Measurements from ENCODE around the gene MYH13. TPM values are rescaled to one million over a fixed set of nuclear protein-coding genes. Genes with fewer than 3 reads are reported as not detected.

The MYH13 gene
- total RNA-seq, 6 experiments from 2014 or later: not detected

DNA sequence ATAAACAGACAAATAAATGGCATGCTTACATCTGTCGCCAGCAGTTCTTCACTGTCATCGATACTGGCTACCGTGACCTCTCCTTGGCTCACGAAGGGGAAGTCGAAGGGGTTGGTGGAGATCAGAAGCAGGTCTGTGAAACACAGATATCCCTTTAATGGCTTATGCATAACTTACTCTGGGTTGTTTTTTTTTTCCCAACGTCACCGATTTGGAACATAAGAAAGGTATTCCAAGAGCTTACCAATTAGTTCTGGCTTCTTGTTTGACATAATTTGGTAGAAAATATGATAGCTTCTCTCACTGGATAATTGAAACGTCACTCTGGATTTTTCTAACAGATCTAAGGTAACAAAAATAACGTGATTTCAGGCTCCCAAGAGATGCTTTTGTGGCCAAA is 18.2 kb downstream of the MYH13 start:
- TF ChIP-seq, protein P1, sequence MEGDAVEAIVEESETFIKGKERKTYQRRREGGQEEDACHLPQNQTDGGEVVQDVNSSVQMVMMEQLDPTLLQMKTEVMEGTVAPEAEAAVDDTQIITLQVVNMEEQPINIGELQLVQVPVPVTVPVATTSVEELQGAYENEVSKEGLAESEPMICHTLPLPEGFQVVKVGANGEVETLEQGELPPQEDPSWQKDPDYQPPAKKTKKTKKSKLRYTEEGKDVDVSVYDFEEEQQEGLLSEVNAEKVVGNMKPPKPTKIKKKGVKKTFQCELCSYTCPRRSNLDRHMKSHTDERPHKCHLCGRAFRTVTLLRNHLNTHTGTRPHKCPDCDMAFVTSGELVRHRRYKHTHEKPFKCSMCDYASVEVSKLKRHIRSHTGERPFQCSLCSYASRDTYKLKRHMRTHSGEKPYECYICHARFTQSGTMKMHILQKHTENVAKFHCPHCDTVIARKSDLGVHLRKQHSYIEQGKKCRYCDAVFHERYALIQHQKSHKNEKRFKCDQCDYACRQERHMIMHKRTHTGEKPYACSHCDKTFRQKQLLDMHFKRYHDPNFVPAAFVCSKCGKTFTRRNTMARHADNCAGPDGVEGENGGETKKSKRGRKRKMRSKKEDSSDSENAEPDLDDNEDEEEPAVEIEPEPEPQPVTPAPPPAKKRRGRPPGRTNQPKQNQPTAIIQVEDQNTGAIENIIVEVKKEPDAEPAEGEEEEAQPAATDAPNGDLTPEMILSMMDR (IDR thresholded peaks at IDR 0.05): no peak
- Mint-ChIP-seq H3K36me3 (ENCODE audit: low read depth) (no peaks in the 10 kb centered on the region), H3K4me3 (no peak overlapping the region), H3K4me1 (ENCODE audit: low read depth) (no peaks in the 10 kb centered on the region), H3K27ac (no peak overlapping the region), H3K9me3 (peaks cover 15% of the 10 kb centered on the region), H3K27me3 (ENCODE audit: insufficient read depth) (peaks cover 4% of the 10 kb centered on the region; the same call in 1 of the 2 replicates)
- no peak for DNase-seq

DNA sequence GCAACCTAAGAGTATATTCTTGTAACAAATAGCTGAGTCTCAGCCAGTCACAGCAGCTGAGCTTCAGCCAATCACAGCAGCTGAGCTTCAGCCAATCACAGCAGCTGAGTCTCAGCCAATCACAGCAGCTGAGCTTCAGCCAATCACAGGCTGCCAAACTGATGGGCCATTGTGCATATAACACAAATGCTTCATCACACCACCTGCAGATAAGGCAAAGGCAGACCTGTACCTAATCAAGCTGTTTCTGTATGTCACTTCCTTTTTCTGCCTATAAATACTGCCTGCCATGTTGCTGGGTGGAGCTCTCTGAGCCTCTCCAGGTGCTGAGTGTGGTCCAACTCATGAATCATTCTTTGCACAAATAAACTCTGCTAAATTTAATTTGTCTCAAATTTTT is 19.9 kb downstream of the MYH13 start:
- TF ChIP-seq, protein P1 (IDR thresholded peaks at IDR 0.05): no peak
- Mint-ChIP-seq H3K4me1 (ENCODE audit: low read depth) (no peaks in the 10 kb centered on the region), H3K36me3 (ENCODE audit: low read depth) (no peaks in the 10 kb centered on the region), H3K4me3 (no peak overlapping the region), H3K27me3 (ENCODE audit: insufficient read depth) (peaks cover 2% of the 10 kb centered on the region; the same call in 1 of the 2 replicates), H3K27ac (no peak overlapping the region), H3K9me3 (peaks cover 16% of the 10 kb centered on the region)
- no peak for DNase-seq

DNA sequence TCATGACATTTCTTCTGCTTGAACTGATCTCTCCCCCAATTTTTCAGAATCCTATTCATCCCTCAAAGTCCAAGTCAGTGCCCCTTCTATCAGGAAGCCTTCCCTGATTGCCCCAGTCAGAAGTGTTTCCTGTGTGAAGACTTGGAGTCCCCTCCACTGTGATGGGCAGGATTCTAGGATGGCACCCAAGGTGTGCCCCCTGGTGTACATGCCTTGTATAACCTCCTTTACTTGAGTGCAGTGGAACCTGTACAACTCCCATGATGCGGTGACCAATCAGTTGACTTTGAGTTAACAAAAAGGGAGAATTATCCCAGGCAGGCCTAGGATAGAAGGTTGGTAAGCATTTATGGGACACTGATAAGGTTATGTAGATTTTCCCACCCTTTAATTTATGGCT is 23.4 kb downstream of the MYH13 start:
- H3K36me3 Mint-ChIP-seq (ENCODE audit: low read depth): no peaks in the 10 kb centered on the region
- peaks cover 2% of the 10 kb centered on the region for H3K27me3 Mint-ChIP-seq (ENCODE audit: insufficient read depth)
- DNase-seq: no peak
- no peak overlapping the region for H3K4me3 Mint-ChIP-seq
- no peak overlapping the region for H3K27ac Mint-ChIP-seq
- H3K9me3 Mint-ChIP-seq: peaks cover 15% of the 10 kb centered on the region
- TF ChIP-seq, protein P1 (IDR thresholded peaks at IDR 0.05): peak; percentile 33; the same call in 1 of the 2 replicates
- no peaks in the 10 kb centered on the region for H3K4me1 Mint-ChIP-seq (ENCODE audit: low read depth)

DNA sequence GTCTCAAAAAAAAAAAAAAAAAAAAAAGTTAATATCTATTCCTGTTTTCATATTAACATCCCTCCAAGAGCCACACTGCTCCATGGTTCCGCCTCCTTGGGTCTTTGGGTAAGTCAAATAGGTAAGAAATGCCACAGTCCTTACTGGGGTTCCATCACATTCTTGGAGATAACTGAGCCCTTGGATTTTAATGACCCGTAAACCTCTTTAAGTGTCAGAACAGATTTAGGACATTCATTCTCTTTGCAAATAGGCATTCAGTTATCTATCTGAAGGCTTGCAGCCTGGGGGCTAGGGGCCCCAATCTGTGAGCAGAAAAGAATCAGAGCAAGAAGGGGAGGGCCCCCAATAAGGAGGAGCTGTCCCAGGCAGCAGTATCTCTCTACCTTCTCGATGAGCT is 28.0 kb downstream of the MYH13 start:
- H3K27me3 Mint-ChIP-seq (ENCODE audit: insufficient read depth): peaks cover 17% of the 10 kb centered on the region
- H3K36me3 Mint-ChIP-seq (ENCODE audit: low read depth): no peaks in the 10 kb centered on the region
- no peak for DNase-seq
- H3K9me3 Mint-ChIP-seq: peaks cover 4% of the 10 kb centered on the region; the same call in 1 of the 2 replicates
- H3K4me3 Mint-ChIP-seq: no peak overlapping the region
- H3K27ac Mint-ChIP-seq: no peak overlapping the region
- no peaks in the 10 kb centered on the region for H3K4me1 Mint-ChIP-seq (ENCODE audit: low read depth)
- TF ChIP-seq, protein P1 (IDR thresholded peaks at IDR 0.05): no peak

DNA sequence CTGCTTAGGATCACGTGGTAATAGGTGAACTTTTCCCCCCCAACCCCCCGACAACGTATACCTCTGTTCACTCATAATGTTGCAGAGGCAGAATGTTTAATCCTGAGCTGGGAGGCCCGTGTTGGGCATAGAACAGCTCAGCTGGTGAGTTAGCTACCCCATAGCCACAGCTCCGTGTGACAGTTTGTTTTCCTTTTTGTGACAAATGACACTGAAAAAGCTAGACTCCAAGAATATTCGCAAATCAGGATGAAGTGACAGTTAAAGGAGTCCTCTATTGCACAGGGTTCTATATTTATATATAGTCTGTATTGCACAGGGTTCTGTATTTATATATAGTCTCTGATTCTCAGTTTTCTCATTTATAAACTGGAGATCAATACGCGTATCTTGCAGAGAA is 33.8 kb downstream of the MYH13 start:
- Mint-ChIP-seq H3K27me3 (ENCODE audit: insufficient read depth) (peaks cover 18% of the 10 kb centered on the region), H3K9me3 (no peaks in the 10 kb centered on the region; the same call in 1 of the 2 replicates), H3K27ac (no peak overlapping the region), H3K4me1 (ENCODE audit: low read depth) (no peaks in the 10 kb centered on the region), H3K36me3 (ENCODE audit: low read depth) (no peaks in the 10 kb centered on the region), H3K4me3 (no peak overlapping the region)
- TF ChIP-seq, protein P1 (IDR thresholded peaks at IDR 0.05): no peak
- no peak for DNase-seq

DNA sequence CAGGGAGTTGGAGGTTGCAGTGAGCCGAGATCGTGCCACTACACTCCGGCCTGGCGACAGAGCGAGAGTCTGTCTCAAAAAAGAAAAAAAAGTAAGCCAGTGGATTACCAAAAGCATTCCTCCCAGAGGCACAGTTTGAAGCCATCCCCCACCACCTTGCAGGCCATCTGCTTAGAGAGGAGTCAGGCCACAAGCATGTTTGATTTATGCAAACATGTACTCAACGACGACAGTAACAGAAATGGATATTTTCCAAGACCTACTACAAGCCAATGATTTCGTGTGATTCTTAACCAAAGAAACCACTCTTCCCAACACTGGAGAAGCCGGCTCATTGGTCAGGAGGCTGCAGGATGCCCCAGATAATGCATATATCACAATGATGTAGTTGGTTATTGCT is 34.8 kb downstream of the MYH13 start:
- H3K4me3 Mint-ChIP-seq: no peak overlapping the region
- TF ChIP-seq, protein P1 (IDR thresholded peaks at IDR 0.05): no peak
- H3K36me3 Mint-ChIP-seq (ENCODE audit: low read depth): no peaks in the 10 kb centered on the region
- H3K4me1 Mint-ChIP-seq (ENCODE audit: low read depth): no peaks in the 10 kb centered on the region
- no peak overlapping the region for H3K27ac Mint-ChIP-seq
- DNase-seq: peak; percentile 67
- peaks cover 19% of the 10 kb centered on the region for H3K27me3 Mint-ChIP-seq (ENCODE audit: insufficient read depth)
- no peaks in the 10 kb centered on the region; the same call in 1 of the 2 replicates for H3K9me3 Mint-ChIP-seq
